Measurements from ENCODE around the gene RPS17.

GRCh38 chr15:82575335-82575734 is 35.1 kb upstream of the RPS17 start:
- TF ChIP-seq CTCF (conservative IDR thresholded peaks at IDR 0.05; ENCODE audit: low read length) (no peak), EZH2phosphoT487 (IDR thresholded peaks at IDR 0.05; ENCODE audit: borderline replicate concordance) (no peak)

Measured in Loucy (cell line).